GM12873 (cell line): Measurements from ENCODE around the gene BRIP1.

ENCODE experiments used
- CTCF ChIP-seq: IDR thresholded peaks from 2 replicates; pipeline ENCODE4 v1.5.1; 2012; ENCODE audit warnings: low read depth, mild to moderate bottlenecking, moderate library complexity, low read length, control low read depth; ENCODE audit not compliant: insufficient read depth; ENCODE audit errors: missing control alignments

The BRIP1 gene

DNA sequence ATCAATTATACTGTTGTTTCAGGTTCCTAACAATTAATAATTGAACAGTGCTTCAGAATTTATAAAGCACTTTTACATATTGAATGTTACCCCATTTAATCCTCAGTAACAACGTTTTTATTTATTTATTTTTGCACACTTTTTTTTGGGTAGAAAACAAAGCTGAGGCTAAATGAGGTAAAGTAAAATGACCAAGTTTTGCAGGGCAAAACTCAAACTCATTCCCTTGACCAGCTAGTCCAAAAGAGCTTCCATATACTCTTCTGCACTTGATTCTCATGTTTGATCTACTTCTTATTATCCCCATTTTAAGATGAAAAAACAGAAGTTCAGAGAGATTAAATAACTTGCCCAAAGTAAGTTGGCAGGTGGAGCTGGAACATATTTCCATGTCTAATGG, 191.2 kb downstream of the BRIP1 start:
- TF ChIP-seq CTCF = no peak

GRCh38 chr17:61670691-61671090, 192.6 kb downstream of the BRIP1 start:
- TF ChIP-seq CTCF = no peak

GRCh38 chr17:61669522-61669921, 193.8 kb downstream of the BRIP1 start:
- TF ChIP-seq CTCF = no peak

GRCh38 chr17:61668486-61668885, 194.8 kb downstream of the BRIP1 start:
- no peak for TF ChIP-seq CTCF

GRCh38 chr17:61663310-61663709, 200.0 kb downstream of the BRIP1 start:
- TF ChIP-seq CTCF = no peak

DNA sequence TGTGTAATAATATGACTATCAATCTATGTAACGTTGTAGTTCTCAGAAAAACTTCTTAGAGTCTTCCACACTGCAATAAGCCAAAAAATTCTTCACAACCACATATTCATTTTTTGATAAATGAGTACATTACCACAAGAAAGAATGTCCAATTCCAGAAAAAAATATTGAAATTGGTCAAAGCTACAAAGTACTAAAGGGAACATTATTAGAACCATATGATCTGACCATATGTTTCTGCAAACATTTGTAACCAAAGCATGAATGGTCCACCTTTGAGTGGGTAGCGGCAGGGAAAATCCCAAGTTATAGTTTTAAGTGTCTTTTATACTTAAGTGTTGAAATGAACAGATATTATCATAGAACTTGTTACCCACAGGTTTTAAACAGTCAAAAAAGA, 200.6 kb downstream of the BRIP1 start:
- no peak for TF ChIP-seq CTCF

DNA sequence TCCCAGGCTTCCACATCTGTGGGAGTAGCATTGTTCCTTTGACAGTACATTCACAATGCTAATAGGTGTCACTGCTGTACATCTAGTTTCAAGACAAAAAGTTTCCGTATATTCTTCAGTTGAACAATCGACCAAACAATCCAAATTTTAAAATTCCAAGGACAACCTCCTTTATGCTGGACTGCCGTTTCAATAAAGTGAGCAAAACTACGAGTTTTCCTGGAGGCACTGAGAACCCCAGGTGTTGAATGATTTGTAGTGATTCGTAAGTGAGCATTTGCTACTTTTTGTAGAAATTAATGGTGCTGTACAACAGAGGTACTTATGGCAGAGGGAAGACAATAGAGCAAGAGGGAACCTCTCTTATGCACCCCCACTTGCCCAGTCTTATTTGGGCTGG, 201.1 kb downstream of the BRIP1 start:
- no peak for TF ChIP-seq CTCF
